GM21367 (cell line): ENCODE measurements around the gene NAPSA.
A peak's percentile ranks its signal among the peaks of the same experiment; 100 is the strongest.
"Not testable (repeated sequence)": the region's sequence is repeated elsewhere in the genome, so short reads cannot be mapped to it uniquely, and the experiment has no call there.

Source experiments
- ATAC-seq: cut with Tn5 transposase; IDR thresholded peaks from one replicate; pipeline ENCODE4 v1.9.1; 2021; ENCODE audit not compliant: unreplicated experiment

The NAPSA gene

GRCh38 chr19:50331994-50332243 is 33.5 kb downstream of the NAPSA start:
- no peak for ATAC-seq

GRCh38 chr19:50331221-50331993 is 34.0 kb downstream of the NAPSA start:
- no peak for ATAC-seq

GRCh38 chr19:50330365-50331078 is 34.9 kb downstream of the NAPSA start:
- no peak for ATAC-seq

GRCh38 chr19:50329926-50330294 is 35.5 kb downstream of the NAPSA start:
- not testable (repeated sequence) for ATAC-seq

- peak; percentile 32 for ATAC-seq
Observed at GRCh38 chr19:50329146-50329925, 36.1 kb downstream of the NAPSA start, which contains the start of gene KCNC3. TSS of gene KCNC3 (minus strand) at chr19:50329377. CDS start at chr19:50329082, 295 bp downstream.

- peak; percentile 8 for ATAC-seq
Observed at GRCh38 chr19:50328873-50329145, 36.6 kb downstream of the NAPSA start.

- no peak for ATAC-seq
Observed at GRCh38 chr19:50328224-50328872, 37.1 kb downstream of the NAPSA start.

GRCh38 chr19:50327461-50328223 is 37.8 kb downstream of the NAPSA start:
- no peak for ATAC-seq

- ATAC-seq: no peak
Observed at GRCh38 chr19:50327013-50327412, 38.4 kb downstream of the NAPSA start.

GRCh38 chr19:50326101-50326664 is 39.3 kb downstream of the NAPSA start:
- ATAC-seq: no peak

- ATAC-seq: no peak
Observed at GRCh38 chr19:50325310-50326100, 39.9 kb downstream of the NAPSA start.

GRCh38 chr19:50324331-50324730 is 41.1 kb downstream of the NAPSA start:
- no peak for ATAC-seq

- no peak for ATAC-seq
Observed at GRCh38 chr19:50323782-50324133, 41.7 kb downstream of the NAPSA start.

- ATAC-seq: no peak
Observed at GRCh38 chr19:50322931-50323781, 42.3 kb downstream of the NAPSA start.

GRCh38 chr19:50322234-50322633 is 43.2 kb downstream of the NAPSA start:
- no peak for ATAC-seq

GRCh38 chr19:50321831-50322230 is 43.6 kb downstream of the NAPSA start:
- no peak for ATAC-seq

- no peak for ATAC-seq
Observed at GRCh38 chr19:50320596-50320995, 44.8 kb downstream of the NAPSA start.

- no peak for ATAC-seq
Observed at GRCh38 chr19:50320051-50320450, 45.4 kb downstream of the NAPSA start.

- ATAC-seq: no peak
Observed at GRCh38 chr19:50319156-50319555, 46.3 kb downstream of the NAPSA start.
